A549 (cell line): Measurements from ENCODE around the gene ASB7.

Experiments used
- CEBPB ChIP-seq, 2 experiments: fragments of >200 bp in 1 of 2; sonication (Bioruptor Twin) in 1 of 2; formaldehyde crosslinking in 1 of 2; IDR thresholded peaks; 2 replicates each; pipeline ENCODE4 v1.6.1; 2012 to 2016
- CTCF ChIP-seq: fragments of >200 bp; sonication (Bioruptor Twin); formaldehyde crosslinking; IDR thresholded peaks from 3 replicates; pipeline ENCODE4 v1.5.1; 2016
- EP300 ChIP-seq, 2 experiments: fragments of >200 bp; sonication (Bioruptor Twin); formaldehyde crosslinking; IDR thresholded peaks; 2 replicates in 1 of 2; 3 replicates in 1 of 2; pipeline ENCODE4 v1.6.1; 2016 to 2017
- KDM1A ChIP-seq: fragments of 200-600 bp; sonication (generic); IDR thresholded peaks from 2 replicates; pipeline ENCODE4 v1.6.1; 2016; ENCODE audit warnings: low read depth, mild to moderate bottlenecking
- MYC ChIP-seq: IDR thresholded peaks from 2 replicates; pipeline ENCODE4 v1.6.1; 2012; ENCODE audit warnings: mild to moderate bottlenecking, inconsistent platforms, low read length, improper control_type of control experiment, borderline replicate concordance
- NFE2L2 ChIP-seq: fragments of 150-350 bp; conservative IDR thresholded peaks from 2 replicates; pipeline ENCODE4 v1.6.1; 2014; ENCODE audit warnings: low read length
- POLR2A ChIP-seq: IDR thresholded peaks from 2 replicates; pipeline ENCODE4 v1.6.1; 2012; ENCODE audit warnings: mild to moderate bottlenecking, low read length
- RAD21 ChIP-seq, 2 experiments: fragments of >200 bp in 1 of 2; sonication (Bioruptor Twin) in 1 of 2; formaldehyde crosslinking in 1 of 2; IDR thresholded peaks in 1 of 2; conservative IDR thresholded peaks in 1 of 2; 2 replicates in 1 of 2; 3 replicates in 1 of 2; pipeline ENCODE4 v1.6.1; 2012 to 2018; ENCODE audit warnings: inconsistent platforms in 1 of 2
- REST ChIP-seq: fragments of 200-600 bp; sonication (generic); IDR thresholded peaks from 2 replicates; pipeline ENCODE4 v1.6.1; 2016; ENCODE audit warnings: antibody characterized with exemption, mild to moderate bottlenecking, moderate library complexity
- SMC3 ChIP-seq: fragments of >200 bp; sonication (Bioruptor Twin); formaldehyde crosslinking; IDR thresholded peaks from 3 replicates; pipeline ENCODE4 v1.6.1; 2018; ENCODE audit warnings: inconsistent platforms

DNA sequence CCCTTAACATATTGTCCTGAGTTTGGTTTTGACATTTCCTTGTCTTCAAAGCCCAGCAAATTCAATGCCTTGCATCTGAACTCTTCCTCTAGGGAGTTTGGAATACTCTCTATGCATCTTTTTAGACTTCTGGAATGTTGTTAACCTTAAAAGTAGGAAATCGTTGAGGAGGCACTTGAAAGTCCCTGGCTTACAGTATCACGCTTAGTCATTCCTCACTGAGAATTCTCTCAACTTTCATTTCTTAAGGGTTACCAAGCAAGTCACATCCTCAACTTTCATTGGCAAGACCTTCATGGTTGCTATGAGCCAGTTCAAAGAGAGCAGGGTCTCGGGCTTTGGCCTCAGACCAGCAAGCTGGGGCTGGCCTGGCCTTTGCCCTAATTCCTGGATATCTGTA is 89.9 kb downstream of the ASB7 start:
- TF ChIP-seq MYC (no peak), REST (no peak), SMC3 (no peak), RAD21 (conservative IDR thresholded peaks at IDR 0.05 in 1 of 2, IDR thresholded peaks at IDR 0.05 in 1 of 2) (no peak), POLR2A (no peak), NFE2L2 (no peak), KDM1A (no peak), CTCF (no peak), CEBPB (IDR thresholded peaks at IDR 0.05) (no peak), EP300 (IDR thresholded peaks at IDR 0.05) (no peak)
